GM12864 (cell line): ENCODE measurements around the gene ALG11.

Experiments used
- DNase-seq: peaks from one replicate; pipeline ENCODE4 v3.0.0-alpha.2; 2011; ENCODE audit warnings: low read depth
- H3K4me3 ChIP-seq: 2 replicates; pipeline ENCODE4 v1.5.1; 2011; ENCODE audit warnings: mild to moderate bottlenecking, low read depth, low read length, control low read depth
- CTCF ChIP-seq: IDR thresholded peaks from 2 replicates; pipeline ENCODE4 v1.5.1; 2011; ENCODE audit warnings: low read depth, mild to moderate bottlenecking, moderate library complexity, low read length, control low read depth, inconsistent platforms; ENCODE audit errors: missing control alignments

The ALG11 gene

GRCh38 chr13:51998723-51999509 lies 13.3 kb upstream of the ALG11 start:
- H3K4me3 ChIP-seq = no peak overlapping the region
- no peak for TF ChIP-seq CTCF
- DNase-seq = no peak

DNA sequence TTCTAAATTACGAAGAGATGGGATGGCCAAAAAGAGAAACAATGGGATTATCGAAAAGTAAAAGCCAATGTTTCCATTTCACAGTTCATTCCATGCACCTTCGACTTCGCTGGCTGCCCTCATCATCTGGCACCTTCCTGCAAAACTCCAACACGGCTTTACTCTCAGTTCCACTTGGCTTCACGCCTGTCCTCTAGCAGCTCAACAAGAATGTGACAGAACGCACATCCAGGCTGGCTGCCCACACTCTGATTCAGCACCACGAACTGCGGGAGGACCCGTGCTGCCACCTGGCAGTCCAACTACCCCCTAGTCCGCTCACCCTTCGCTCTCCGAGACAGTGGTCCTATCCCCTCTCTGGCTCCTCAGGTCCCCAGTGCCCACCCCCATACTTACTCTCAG lies 12.7 kb upstream of the ALG11 start:
- no peak for DNase-seq
- H3K4me3 ChIP-seq = no peak overlapping the region
- no peak for TF ChIP-seq CTCF

GRCh38 chr13:51999921-52000320 lies 12.3 kb upstream of the ALG11 start:
- H3K4me3 ChIP-seq = no peak overlapping the region
- DNase-seq = no peak
- no peak for TF ChIP-seq CTCF

DNA sequence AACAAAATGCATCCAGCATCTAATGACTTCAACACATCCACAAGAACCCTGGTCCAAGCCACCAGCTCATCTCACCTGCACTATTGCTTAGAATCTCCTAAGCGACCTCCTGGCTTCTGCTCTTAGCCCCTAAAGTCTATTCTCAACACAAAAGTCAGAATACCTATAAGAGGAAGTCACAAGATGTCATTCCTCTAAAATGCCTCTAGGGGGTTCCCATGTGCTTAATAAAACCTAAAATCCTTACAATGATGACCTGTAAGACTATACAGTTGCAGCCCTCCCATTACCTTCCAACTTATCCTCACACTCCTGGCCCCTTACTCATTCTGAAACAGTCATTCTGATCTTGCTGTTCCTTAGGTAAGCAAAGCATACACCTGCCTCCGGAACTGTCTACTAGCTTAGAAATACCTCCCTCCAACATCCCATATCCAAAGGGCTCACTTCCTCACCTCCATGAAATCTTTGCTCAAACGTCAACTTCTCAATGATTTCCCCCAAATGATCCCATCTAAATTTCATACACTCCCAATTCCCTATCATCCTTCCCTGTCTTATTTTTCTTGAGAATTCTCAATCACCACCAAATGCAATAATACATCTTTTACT lies 11.0 kb upstream of the ALG11 start:
- no peak overlapping the region for H3K4me3 ChIP-seq
- peak; percentile 73 for TF ChIP-seq CTCF
- DNase-seq = peak; percentile 18

- DNase-seq = no peak
- TF ChIP-seq CTCF = no peak
- no peak overlapping the region for H3K4me3 ChIP-seq
Measured at GRCh38 chr13:52002361-52002760, 9.8 kb upstream of the ALG11 start.

DNA sequence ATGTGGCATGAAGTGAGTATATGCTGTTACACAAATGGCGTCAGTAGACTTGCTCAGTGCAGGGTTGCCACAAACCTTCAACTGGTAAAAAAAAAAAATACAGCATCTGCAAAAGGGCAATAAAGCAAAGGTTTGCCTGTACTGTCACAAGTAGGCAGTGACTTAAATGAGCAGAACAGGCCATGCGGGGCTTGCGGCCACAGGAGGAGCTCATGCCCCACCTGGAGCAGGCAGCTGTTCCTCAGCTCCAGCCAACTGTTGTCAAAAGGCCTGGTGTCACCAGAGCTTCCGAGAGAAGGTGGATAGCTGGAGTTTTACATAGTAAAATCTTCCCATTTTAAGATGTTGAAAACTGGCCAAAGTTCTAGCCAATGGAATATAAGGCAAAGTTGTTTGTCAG lies 8.7 kb upstream of the ALG11 start:
- DNase-seq = no peak
- TF ChIP-seq CTCF = no peak
- H3K4me3 ChIP-seq = no peak overlapping the region
